NCI-H146 treated with DMSO at 0.1 percent for 48 hours (cell line): ENCODE results near the gene KCTD4.
"Not testable (repeated sequence)": the region's sequence is repeated elsewhere in the genome, so short reads cannot be mapped to it uniquely, and the experiment has no call there.

Source experiments
- DNase-seq: peaks from one replicate; lab custom pipeline; 2025; ENCODE audit not compliant: unreplicated experiment; lab: John Stamatoyannopoulos, UW

KCTD4 gene

DNA sequence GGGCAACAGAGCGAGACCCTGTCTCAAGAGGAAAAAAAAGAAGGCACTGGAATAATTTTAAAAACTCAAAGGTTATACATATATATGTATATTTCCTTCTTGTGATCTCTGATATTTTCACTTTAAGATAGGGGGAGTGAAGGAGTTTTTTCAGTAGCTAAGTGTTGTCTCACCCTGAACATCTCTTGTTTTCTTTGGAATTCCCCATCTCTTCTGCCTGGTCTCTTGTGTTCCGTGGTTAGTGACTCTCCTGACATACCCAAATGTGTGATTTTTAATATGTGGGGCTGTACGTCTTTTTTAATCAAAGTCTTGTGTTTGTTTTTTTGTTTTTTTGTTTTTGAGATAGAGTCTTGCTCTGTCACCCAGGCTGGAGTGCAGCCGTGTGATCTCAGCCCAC, 15.3 kb upstream of the KCTD4 start:
- DNase-seq, result no peak

DNA sequence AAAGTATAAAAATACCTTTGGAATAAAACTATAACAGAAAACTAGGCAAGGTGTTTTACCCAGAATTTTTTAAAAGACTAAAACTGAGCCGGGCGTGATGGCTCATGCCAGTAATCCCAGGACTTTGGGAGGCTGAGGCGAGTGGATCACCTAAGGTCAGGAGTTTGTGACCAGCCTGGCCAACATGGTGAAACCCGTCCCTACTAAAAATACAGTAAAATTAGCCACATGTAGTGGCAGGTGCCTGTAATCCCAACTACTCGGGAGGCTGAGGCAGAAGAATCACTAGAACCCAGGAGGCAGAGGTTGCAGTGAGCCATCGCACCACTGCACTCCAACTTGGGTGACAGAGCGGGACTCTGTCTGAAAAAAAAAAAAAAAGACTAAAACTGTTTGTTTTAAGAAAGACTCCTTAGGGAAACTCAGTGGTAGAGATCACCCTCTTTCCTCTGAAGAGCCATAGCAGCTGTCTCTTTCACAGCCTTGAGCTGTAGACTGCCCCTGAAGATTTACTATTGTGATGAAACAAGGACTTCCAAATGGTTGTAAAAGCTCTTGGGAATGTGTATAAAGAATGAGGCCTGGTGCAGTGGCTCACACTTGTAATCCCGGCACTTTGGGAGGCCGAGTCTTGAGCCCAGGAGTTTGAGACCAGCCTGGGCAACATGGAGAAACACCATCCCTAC, 14.7 kb upstream of the KCTD4 start:
- DNase-seq, result no peak

DNA sequence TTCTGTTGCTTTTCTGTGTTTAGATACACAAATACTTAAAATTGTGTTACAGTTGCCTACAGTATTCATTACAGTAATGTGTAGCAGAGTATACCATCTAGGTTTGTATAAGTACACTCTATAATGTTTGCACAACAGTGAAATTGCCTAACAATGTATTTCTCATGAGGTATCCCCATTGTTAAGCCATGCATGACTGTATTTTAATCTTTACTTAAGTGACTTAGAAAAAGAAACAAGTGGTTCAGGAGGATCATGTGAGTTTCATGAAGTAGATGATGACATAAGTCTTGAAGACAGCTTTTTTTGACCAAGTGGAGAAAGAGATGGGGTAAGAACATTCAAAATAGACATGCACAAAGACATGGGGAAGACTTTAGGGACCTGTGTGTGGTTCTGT, 8.4 kb upstream of the KCTD4 start:
- DNase-seq, result no peak

DNA sequence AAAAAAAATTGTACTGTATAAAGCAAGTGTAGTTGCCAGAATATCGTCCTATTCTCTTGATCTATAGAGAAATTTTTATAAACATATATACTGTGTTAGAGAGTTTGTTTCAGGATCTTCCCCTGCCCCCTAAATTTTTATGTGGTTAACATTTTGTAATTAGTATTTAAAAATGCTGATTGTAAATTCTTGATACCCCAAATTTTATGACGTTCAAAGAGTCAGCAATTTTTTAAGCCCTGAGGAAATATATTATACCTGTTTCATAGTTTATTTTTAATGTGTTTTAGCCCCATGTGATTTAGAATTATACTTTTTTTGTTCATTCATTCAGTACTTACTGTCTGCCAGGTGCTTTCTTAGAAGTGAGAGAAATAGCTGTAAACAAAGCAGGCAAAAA, 7.3 kb upstream of the KCTD4 start:
- no peak for DNase-seq

DNA sequence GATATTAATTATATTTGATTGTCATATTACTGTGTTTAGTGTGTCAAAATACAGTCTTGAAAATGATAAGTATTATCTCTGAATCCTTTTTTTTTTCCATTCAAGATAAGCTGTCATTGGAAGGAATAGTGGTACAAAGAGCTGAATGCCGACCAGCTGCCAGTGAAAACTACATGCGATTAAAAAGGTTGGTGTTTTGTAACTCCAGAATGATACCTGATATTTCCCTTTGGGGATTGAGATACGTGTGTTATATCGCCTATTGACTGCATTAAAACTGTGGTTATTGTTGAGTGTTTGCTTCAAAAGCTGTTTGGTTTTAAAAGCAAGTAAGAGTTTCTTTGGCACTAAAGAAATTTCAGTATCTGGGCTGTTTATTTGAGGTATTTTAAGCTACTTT, 6.5 kb upstream of the KCTD4 start:
- peak; percentile 11 for DNase-seq

DNA sequence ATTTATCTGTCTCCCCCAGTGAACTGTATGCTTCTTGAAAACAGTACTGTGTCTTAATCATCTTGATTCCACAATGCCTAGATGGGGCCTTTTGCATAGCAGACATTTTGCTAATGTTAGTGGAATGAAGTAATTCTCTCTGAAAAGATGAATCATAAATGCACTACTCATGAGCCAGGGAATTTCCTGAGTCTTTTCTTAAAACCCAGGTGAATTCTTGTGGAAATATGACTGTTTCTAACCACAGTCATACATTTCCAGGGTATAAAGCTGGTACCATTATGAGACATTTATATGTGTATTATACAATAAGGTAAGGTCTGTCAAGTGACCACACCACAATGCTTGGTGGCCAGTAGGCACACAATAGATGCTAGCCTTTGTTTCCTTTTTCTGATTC, 5.5 kb upstream of the KCTD4 start:
- DNase-seq, result no peak

DNA sequence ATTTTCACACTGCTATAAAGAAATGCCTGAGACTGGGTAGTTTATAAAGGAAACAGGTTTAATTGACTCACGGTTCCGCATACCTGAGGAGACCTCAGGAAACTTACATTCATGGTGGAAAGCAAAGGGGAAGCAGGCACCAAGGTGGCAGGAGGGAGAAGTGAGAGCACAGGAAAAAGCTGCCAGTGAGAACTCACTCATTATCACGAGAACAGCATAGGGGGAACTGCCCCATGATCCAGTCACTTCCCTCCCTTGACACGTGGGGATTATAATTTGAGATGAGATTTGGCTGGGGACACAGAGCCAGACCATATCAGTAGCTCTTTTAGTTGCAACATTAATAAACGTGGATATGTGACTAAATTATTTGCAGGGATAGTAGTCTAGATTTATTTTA, 4.3 kb upstream of the KCTD4 start:
- no peak for DNase-seq

DNA sequence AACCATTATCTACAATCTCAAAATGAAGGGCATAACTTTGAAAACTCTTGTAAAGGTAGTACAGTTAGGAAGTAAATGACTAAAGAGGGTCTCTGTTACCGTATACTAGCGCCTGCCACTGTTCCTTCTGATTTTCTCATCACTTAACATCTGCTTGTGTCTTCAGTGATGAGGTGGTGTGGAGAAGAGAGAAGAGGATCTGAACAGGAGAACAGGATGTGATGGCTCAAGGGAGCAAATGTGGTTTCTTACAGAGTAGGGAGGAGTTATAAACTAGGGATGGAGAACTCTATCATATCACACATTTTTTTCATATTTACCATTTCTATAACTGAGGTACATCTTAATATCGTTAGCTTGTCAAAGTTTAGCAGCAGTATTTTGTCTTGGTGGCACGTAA, 1.1 kb downstream of the KCTD4 start:
- DNase-seq, result no peak

DNA sequence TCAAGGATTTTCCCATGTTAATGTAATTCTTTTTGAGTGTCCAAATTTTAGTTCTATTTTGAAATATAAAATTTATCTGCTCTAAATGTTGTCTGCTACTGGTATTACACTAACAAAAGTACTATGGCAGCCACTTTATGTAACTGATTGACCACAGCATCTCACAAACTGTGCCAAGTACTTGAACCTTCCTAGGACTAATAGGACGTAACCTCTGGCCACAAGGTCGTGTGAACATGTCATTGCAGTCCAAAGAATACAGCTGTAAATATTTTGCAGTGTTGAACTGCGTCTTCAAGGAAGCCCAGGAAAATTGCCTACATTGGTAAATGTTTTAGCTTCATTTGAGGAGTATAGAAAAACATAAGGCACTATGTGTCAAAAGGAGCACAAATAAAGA, 1.9 kb downstream of the KCTD4 start:
- no peak for DNase-seq

DNA sequence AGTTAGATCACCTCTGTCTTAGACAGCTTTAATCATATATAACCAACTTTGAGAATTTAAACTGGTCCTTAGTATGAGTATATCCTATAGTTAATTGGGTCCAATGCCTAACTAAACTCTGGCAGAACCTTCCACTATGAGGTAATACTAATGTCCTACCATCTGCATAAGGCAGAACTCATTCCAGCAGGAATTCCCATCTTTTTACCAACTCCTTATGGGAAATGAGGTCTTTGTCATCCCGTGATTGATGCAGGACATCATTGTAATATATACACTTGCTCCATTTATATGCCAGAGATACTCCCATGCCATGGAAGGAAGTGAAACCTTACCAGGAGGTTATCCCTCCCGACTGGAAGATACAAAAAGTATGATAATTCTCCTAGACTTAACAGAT, 2.8 kb downstream of the KCTD4 start:
- DNase-seq, result no peak

DNA sequence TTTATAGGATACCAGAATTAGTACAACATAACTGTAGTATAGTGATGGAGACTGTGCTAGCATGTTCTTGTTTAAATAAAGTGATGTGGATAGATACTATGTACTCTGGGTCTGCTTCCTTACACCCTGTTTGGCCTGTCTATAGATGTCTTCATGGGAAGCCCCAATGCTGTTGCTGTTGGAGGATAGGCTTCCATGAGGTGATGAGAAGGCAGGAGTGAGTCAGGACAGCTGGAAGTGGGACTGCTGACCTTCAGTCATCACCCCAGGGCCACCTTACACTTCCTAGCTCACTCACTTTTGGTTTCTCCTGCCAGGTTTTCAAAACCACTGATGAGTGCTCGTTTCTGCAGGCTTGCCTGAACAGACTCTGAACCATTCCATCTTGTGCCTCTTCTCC, 4.2 kb downstream of the KCTD4 start:
- no peak for DNase-seq

DNA sequence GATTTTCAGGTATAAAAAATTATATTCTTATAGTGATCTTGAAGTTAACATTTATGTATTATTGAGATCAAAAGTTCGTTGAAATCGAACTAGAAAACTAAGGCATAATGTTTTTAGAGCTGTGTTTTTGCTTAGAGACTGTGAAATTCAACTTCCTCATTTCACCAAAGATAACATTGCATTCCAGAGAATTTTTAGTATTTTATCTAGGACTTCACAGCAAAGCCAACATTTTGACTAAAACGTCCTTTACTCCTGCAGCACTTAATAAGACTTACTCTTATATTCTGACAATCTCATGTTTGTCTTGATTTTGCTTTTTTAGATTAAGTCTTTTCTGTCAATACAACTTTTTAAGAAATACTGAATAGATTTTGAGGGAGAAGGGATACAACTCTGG, 4.7 kb downstream of the KCTD4 start:
- no peak for DNase-seq

DNA sequence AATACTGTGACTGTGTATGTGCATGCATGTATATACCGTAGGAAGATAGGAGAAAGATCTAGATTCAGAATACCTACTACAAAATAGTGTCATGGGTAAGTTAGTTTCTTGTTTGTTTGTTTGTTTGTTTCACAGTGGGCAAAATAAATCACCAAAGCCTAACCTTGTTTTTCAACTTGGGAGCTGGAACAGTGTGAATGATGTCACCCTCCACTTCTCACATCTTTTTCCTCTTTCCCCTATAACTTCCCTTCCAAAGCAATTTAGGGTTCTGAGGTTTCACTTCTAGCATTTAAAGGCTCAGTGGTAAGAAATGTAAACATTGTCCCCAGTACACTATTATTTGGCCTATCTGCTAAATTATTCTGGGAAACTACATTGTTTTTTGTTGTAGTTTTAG, 5.4 kb downstream of the KCTD4 start:
- no peak for DNase-seq

DNA sequence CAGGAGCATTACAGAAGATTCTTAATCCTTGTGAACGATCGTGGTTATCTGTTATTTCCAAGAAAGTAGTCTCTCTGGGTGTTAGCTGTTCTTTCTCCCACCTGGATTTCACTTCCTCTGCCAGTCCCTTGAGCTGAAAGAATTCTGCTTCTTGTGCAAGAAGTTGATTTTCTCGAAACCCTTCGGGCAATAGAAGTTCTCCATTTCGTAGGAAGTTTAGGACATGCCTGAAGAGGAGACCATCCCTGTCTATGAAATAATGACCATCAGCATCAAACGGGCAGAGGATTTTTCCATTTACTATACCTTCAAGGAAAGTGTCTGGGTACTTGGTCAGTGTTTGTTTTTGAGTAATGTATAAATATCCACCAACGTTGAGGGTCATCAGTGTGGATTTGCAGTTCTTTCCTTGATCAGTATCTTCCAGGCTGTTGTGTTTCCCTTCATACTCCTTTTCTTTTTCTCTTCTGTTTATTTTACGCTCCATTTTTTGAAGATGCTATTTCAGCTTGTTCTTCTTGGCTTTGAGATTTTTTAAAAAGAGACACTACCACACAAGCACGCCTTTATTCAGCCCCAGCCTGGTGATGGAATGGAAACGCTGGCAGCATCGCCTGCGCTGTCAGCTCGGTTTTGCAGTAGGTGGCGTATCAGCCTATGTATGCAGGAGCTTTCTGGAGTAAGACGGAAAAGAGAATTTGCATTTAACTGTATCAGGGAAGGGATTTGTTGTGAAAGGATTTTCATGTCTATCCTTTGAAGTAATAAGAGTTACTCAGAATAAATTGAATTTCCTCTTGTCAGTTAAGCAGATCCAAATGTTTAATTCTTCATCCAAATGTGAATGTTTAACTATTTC, 6.5 kb downstream of the KCTD4 start:
- DNase-seq, result no peak

DNA sequence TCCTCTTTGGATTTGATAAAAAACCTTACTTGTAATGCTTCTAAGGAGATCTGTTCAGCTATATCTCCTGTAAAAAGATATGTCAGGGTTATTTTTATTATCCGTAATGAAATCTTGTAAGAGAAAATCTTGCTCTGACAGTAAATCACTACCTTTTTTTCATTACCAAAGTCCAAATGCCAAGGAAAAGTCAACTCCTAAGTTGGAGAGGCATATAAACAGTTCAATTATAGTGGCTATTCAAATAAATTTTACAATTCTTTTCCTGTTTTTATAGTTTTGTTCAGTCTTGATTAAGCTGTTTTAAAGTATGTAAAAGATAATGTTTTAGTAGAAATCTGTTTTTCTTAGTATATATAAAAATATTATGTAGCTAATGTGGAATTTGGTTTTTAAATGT, 9.0 kb downstream of the KCTD4 start:
- DNase-seq, result no peak

DNA sequence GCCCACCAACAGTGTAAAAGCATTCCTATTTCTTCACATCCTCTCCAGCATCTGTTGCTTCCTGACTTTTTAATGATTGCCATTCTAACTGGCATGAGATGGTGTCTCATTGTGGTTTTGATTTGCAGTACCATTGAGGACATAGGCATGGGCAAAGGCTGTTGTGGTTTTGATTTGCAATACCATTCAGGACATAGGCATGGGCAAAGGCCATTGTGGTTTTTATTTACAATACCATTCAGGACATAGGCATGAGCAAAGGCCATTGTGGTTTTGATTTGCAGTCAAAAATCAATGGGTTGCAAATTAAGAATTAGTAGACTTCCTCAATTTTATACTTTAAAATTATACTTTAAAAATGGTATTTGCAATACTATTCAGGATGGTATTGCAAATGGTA, 11.3 kb downstream of the KCTD4 start:
- DNase-seq, result not testable (repeated sequence)

DNA sequence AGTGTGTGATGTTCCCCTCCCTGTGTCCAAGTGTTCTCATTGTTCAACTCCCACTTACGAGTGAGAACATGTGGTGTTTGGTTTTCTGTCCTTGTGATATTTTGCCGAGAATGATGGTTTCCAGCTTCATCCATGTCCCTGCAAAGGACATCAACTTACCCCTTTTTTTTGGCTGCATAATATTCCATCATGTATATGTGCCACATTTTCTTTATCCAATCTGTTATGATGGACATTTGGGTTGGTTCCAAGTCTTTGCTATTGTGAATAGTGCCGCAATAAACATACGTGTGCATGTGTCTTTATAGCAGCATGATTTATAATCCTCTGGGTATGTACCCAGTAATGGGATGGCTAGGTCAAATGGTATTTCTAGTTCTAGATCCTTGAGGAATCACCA, 11.8 kb downstream of the KCTD4 start:
- DNase-seq, result not testable (repeated sequence)

DNA sequence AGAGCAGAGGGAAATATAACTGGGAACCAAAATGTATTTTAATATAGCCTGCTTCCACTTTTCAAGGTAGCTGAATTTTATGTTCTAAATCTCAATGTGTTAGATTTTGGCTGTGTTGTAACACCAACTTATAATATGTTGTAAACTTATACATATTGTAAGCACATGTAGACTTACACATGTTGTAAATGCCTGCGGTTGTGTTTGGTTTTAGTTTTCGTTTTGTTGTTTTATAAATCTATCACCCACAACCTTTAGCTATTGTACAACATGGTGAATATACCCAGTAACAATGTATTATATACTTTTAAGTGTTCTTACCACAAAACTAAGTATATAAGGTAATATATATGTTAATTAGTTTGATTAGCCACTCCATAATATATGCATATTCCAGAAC, 15.6 kb downstream of the KCTD4 start:
- no peak for DNase-seq

DNA sequence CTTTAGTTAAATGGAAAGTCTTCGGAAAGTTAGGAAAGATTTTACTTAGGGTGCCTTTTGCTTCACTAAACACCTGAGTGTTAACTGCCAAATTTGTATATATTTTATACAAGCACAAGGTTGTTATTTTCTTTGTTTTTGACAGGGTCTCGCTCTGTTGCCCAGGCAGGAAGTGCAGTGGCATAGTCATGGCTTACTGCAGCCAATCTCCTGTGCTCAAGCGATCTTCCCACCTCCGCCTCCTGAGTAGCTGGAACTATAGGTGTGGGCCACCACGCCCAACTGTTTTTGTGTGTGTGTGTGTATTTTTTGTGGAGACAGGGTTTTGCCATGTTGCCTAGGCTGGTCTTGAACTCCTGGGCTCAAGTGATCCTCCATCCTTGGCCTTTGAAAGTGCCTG, 16.2 kb downstream of the KCTD4 start:
- no peak for DNase-seq

DNA sequence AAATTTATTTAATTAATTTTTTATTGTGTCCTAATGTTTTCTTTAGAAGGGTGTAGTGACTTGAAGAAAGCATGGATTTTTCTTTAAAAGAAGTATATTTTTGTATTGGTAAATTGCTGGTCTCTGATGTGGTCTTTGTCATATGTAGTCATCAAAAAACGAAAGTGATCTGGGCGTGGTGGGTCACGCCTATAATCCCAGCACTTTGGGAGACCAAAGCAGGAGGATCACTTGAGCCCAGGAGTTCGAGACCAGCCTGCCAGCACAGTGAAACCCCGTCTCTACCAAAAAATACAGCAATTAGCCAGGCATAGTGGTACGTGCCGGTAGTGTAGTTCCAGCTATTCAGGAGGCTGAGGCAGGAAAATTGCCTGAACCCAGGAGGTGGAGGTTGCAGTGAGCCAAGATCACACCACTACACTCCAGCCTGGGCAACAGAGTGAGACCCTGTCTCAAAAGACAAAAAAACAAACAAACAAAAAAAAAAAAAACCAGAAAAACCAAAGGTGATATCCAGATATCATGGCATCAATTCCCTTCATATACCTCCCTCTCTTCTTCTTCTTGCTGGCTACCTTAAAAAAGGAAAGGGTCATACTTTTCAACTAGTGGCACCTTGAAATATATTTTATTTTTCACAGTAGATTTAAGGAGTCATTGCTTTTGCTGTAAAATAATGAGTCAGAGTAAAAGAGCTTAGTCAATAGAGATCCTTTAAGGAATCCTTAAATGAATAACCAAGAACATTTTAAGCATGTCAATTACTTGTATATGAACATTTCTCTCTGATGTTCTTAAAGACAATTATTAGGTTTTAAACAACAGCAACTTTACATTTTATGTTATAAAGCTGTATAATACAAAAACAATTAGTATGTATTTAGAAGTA, 19.9 kb downstream of the KCTD4 start:
- no peak for DNase-seq

DNA sequence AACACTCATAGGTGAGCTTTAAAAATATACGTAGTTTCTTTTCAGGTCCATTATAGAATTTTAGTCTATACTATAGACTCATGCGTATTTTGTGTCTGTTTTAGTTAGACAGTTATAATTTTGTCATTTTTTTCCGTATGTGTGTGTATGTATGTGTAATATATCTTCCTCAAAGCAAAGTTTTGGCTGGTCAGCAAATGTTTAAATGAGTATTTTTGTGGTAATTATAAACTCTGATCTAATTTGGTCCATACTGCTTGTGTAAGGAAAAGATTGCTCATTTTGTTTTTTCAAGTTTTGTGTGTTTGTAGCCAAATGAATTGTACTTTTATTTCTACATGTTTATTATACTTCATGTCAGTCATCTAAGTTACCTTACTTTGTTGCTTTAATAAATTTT, 20.5 kb downstream of the KCTD4 start:
- DNase-seq, result no peak

DNA sequence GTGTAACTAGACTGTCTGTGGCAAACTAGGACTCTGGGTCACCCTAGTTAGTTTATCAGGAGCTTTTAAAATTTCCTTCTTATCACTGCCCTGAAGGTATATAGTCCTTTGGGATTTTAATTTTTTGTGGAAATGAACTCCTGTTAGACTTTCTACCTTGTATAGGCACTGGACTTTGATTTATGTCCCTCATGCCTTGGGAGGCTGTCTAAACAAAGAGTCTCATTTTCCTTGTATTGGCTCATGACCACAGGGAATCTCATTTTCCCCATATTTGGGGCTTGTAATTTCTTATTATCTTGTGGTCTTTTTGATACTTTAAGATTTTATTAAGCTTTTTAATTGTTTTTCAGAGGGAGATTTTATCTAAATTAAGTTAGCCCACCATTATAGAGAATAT, 21.4 kb downstream of the KCTD4 start:
- DNase-seq, result no peak
